Mesenchymal stem cell (in vitro differentiated cells and primary cell): Measurements from ENCODE around the gene BMPR1B.
"Not testable (repeated sequence)": the region's sequence is repeated elsewhere in the genome, so short reads cannot be mapped to it uniquely, and the experiment has no call there.

Experiments
- DNase-seq: peaks from one replicate; pipeline ENCODE4 v3.0.0-alpha.2; 2013
- H2AFZ ChIP-seq: one replicate; pipeline ENCODE4 v1.6.1; 2013; ENCODE audit warnings: low read depth, mild to moderate bottlenecking, control low read depth, inconsistent platforms, low read length, moderate library complexity
- H2AK5ac ChIP-seq: 2 replicates; pipeline ENCODE4 v1.6.1; 2013; ENCODE audit warnings: low read length, moderate library complexity, mild to moderate bottlenecking, inconsistent platforms; ENCODE audit not compliant: severe bottlenecking
- H2BK120ac ChIP-seq: one replicate; pipeline ENCODE4 v1.6.1; 2013; ENCODE audit warnings: low read depth, mild to moderate bottlenecking, inconsistent platforms, low read length, moderate library complexity
- H2BK12ac ChIP-seq, 2 experiments: one replicate each; pipeline ENCODE4 v1.6.1; 2013; ENCODE audit warnings: inconsistent platforms in 2 of 2, low read length in 2 of 2, mild to moderate bottlenecking in 2 of 2, moderate library complexity in 2 of 2, control low read depth in 1 of 2
- H2BK15ac ChIP-seq: one replicate; pipeline ENCODE4 v1.6.1; 2013; ENCODE audit warnings: mild to moderate bottlenecking, low read depth, inconsistent platforms; ENCODE audit not compliant: poor library complexity, severe bottlenecking
- H2BK5ac ChIP-seq: 2 replicates; pipeline ENCODE4 v1.6.1; 2013; ENCODE audit warnings: low read depth, mild to moderate bottlenecking, low read length, control low read depth, inconsistent platforms; ENCODE audit not compliant: poor library complexity, severe bottlenecking
- H3K14ac ChIP-seq, 2 experiments: one replicate each; pipeline ENCODE4 v1.6.1; 2013; ENCODE audit warnings: inconsistent platforms in 2 of 2, low read length in 2 of 2, control low read depth in 1 of 2, mild to moderate bottlenecking in 1 of 2, moderate library complexity in 1 of 2
- H3K18ac ChIP-seq, 2 experiments: one replicate each; pipeline ENCODE4 v1.6.1; 2013; ENCODE audit warnings: inconsistent platforms in 2 of 2, low read length in 2 of 2, control low read depth in 1 of 2, low read depth in 1 of 2, mild to moderate bottlenecking in 1 of 2
- H3K23ac ChIP-seq, 2 experiments: one replicate each; pipeline ENCODE4 v1.6.1; 2013; ENCODE audit warnings: inconsistent platforms in 2 of 2, low read length in 2 of 2, mild to moderate bottlenecking in 2 of 2, moderate library complexity in 2 of 2, control low read depth in 1 of 2
- H3K27ac ChIP-seq: 2 replicates; pipeline ENCODE4 v1.5.1; 2013; ENCODE audit warnings: mild to moderate bottlenecking, moderate library complexity, low read length, control low read depth, inconsistent platforms; ENCODE audit not compliant: poor library complexity, severe bottlenecking
- H3K27me3 ChIP-seq, 2 experiments: 2 replicates each; pipeline versions ENCODE4 v1.6.1 to v1.7.0; 2013; ENCODE audit warnings: low read length in 2 of 2, mild to moderate bottlenecking in 2 of 2, moderate library complexity in 2 of 2, control low read depth in 1 of 2, inconsistent platforms in 1 of 2; ENCODE audit not compliant: control insufficient read depth in 1 of 2, insufficient read depth in 1 of 2
- H3K36me3 ChIP-seq, 2 experiments: 2 replicates each; pipeline versions ENCODE4 v1.6.1 to v1.7.0; 2013; ENCODE audit warnings: low read length in 2 of 2, control low read depth in 1 of 2, inconsistent platforms in 1 of 2, low read depth in 1 of 2, mild to moderate bottlenecking in 1 of 2; ENCODE audit not compliant: insufficient read depth in 2 of 2, control insufficient read depth in 1 of 2
- H3K4ac ChIP-seq, 2 experiments: one replicate each; pipeline ENCODE4 v1.6.1; 2013; ENCODE audit warnings: inconsistent platforms in 2 of 2, low read length in 2 of 2, mild to moderate bottlenecking in 2 of 2, moderate library complexity in 2 of 2, control low read depth in 1 of 2, low read depth in 1 of 2
- H3K4me1 ChIP-seq: 2 replicates; pipeline ENCODE4 v1.6.1; 2013; ENCODE audit warnings: low read depth, low read length, control low read depth; ENCODE audit not compliant: control insufficient read depth, insufficient read depth
- H3K4me2 ChIP-seq: 2 replicates; pipeline ENCODE4 v1.6.1; 2013; ENCODE audit warnings: low read length, mild to moderate bottlenecking, inconsistent platforms; ENCODE audit not compliant: poor library complexity, severe bottlenecking
- H3K4me3 ChIP-seq, 2 experiments: 2 replicates each; pipeline versions ENCODE4 v1.5.1 to v1.7.0; 2013; ENCODE audit warnings: low read length in 2 of 2, mild to moderate bottlenecking in 2 of 2, control low read depth in 1 of 2, low read depth in 1 of 2; ENCODE audit not compliant: insufficient read depth in 1 of 2
- H3K79me1 ChIP-seq: replicated peaks from 2 replicates; pipeline ENCODE4 v1.6.1; 2013; ENCODE audit warnings: mild to moderate bottlenecking, control low read depth, low read length, inconsistent platforms; ENCODE audit not compliant: poor library complexity, severe bottlenecking
- H3K9ac ChIP-seq: 2 replicates; pipeline ENCODE4 v1.7.0; 2013; ENCODE audit warnings: mild to moderate bottlenecking, low read length, moderate library complexity
- H3K9me3 ChIP-seq: 2 replicates; pipeline ENCODE4 v1.7.0; 2013; ENCODE audit warnings: mild to moderate bottlenecking, low read length; ENCODE audit not compliant: control insufficient read depth
- H4K8ac ChIP-seq: one replicate; pipeline ENCODE4 v1.6.1; 2013; ENCODE audit warnings: inconsistent platforms, mild to moderate bottlenecking, low read length, moderate library complexity
- H4K91ac ChIP-seq: one replicate; pipeline ENCODE4 v1.6.1; 2013; ENCODE audit warnings: mild to moderate bottlenecking, low read length, inconsistent platforms
- WGBS: methylation state at CpG from one replicate; pipeline ENCODE4 v1.1.7; 2013; ENCODE audit warnings: mixed read lengths; 5-methylcytosine and 5-hydroxymethylcytosine counted together

The BMPR1B gene

DNA sequence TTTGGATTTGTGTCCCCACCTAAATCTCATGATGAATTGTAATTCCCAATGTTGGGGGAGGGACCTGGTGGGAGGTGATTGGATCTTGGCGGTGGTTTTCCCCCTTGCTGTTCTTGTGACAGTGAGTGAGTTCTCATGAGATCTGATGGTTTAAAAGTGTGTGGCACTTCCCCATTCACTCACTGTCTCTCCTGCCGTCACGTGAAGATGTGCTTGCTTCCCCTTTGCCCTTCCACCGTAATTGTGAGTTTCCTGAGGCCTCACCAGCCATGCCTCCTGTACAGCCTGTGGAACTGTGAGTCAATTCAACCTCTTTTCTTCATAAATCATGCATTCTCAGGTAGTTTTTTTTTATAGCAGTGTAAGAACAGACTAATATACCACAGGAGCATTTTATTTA lies 304.0 kb downstream of the BMPR1B start:
- H3K4me1 ChIP-seq, H3K9ac ChIP-seq, H4K91ac ChIP-seq, H3K79me1 ChIP-seq, H2BK12ac ChIP-seq, H2AFZ ChIP-seq, H3K4me2 ChIP-seq, H3K27me3 ChIP-seq, H3K4ac ChIP-seq, H3K23ac ChIP-seq, H3K36me3 ChIP-seq, H3K9me3 ChIP-seq, H3K27ac ChIP-seq, H3K4me3 ChIP-seq, H3K14ac ChIP-seq, H2BK120ac ChIP-seq, H2AK5ac ChIP-seq, H2BK5ac ChIP-seq: not testable (repeated sequence)
- H2BK15ac ChIP-seq = peak overlapping the region; percentile 48
- peak overlapping the region in 1 of 2 experiments; percentile 62 for H3K18ac ChIP-seq
- DNase-seq = peak; percentile 4
- H4K8ac ChIP-seq = peak overlapping the region; percentile 7
- 7% methylated on average over 3 of the region's 4 CpGs for WGBS

DNA sequence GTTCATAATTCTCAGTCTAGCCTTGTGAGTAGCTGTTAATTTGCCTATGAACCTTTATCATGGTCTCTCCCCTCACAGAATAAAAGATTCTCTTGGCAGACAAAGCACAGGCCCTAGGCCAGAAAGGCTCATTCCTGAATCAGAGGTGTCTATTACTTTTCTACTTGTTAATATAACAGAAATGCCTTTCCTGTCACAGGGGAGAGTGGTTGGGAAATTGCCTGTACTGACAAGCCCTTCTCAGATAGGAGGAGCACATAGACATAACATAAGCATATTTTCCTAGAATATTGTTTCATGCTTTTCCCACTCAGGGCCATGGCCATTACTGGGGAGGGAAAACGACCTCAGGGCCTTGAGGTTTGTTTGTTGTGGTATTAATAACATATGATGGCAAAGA lies 308.3 kb downstream of the BMPR1B start:
- H3K23ac ChIP-seq = no peak overlapping the region
- no peak overlapping the region for H4K91ac ChIP-seq
- WGBS = 47% methylated on average over 1 of the region's 1 CpG
- H3K18ac ChIP-seq = no peak overlapping the region
- H4K8ac ChIP-seq = no peak overlapping the region
- H2BK120ac ChIP-seq = no peak overlapping the region
- no peak overlapping the region for H3K4me2 ChIP-seq
- H3K4me3 ChIP-seq = no peak overlapping the region
- DNase-seq = no peak
- no peak overlapping the region for H3K4ac ChIP-seq
- no peak overlapping the region for H3K14ac ChIP-seq
- no peaks in the 10 kb centered on the region for H3K36me3 ChIP-seq
- no peak overlapping the region for H3K9ac ChIP-seq
- H2BK15ac ChIP-seq = no peak overlapping the region
- H3K9me3 ChIP-seq = no peaks in the 10 kb centered on the region
- no peaks in the 10 kb centered on the region for H3K4me1 ChIP-seq
- no peaks in the 10 kb centered on the region for H3K79me1 ChIP-seq
- no peak overlapping the region for H3K27ac ChIP-seq
- H3K27me3 ChIP-seq = no peaks in the 10 kb centered on the region
- H2AFZ ChIP-seq = no peak overlapping the region
- no peak overlapping the region for H2AK5ac ChIP-seq
- H2BK5ac ChIP-seq = no peak overlapping the region
- H2BK12ac ChIP-seq = no peak overlapping the region

DNA sequence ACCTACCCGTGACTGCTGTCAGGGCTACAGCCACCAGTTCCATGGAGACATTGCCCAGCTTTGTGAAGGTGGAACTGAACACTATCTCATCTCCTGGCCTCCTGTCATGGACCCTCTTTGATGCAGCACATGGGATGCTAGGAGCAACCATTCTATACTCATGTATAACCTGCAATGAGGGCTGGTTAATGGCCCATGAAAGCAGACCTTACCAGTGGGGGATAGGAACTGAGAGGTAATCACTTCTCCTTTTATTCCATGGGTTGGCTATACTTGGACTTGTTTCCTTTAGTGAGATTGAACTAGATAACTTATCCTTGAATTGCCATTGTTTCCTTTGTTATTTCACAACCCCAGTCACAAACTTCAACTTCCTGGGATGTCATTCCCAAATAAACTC lies 310.6 kb downstream of the BMPR1B start:
- Histone ChIP-seq H2AK5ac (no peak overlapping the region), H3K4me2 (no peak overlapping the region), H3K27ac (no peak overlapping the region), H3K9me3 (no peaks in the 10 kb centered on the region), H3K18ac (no peak overlapping the region), H2BK120ac (no peak overlapping the region), H3K4ac (no peak overlapping the region), H3K4me1 (no peaks in the 10 kb centered on the region), H3K9ac (no peak overlapping the region), H3K36me3 (no peaks in the 10 kb centered on the region), H2AFZ (no peak overlapping the region), H3K14ac (no peak overlapping the region), H4K91ac (no peak overlapping the region), H4K8ac (no peak overlapping the region), H3K27me3 (no peaks in the 10 kb centered on the region), H2BK15ac (no peak overlapping the region), H3K23ac (no peak overlapping the region), H2BK5ac (no peak overlapping the region), H2BK12ac (no peak overlapping the region), H3K4me3 (no peak overlapping the region), H3K79me1 (no peaks in the 10 kb centered on the region)
- 90% methylated on average over 1 of the region's 1 CpG for WGBS
- no peak for DNase-seq

DNA sequence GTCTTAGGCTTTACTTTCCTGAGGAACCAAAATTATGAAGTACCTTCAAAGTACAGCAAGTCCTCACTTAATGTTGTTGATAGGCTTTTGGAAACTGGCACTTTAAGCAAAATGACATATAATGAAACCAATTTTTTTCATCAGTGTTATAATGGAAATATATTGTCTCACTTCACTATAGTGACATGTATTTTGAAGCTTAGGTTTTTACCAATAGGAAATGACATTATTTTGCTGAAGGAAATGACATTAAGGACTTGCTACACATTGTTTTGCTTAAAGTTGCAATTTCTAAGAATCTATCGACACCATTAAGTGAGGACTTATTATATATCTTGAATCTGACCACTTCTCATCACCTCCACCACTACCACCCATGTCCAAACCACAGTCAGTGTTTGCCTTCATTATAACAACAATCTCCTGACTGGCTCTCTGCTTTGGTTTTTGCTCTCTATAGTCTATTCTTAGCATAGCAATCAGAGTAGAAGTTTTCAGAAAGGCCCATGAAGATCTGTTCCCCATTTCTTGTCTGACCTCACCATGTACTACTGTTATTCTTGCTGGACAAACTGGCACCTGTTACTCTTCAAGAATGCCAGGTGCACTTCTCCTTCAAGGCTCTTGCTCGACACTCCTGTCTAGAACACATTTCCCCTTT lies 311.2 kb downstream of the BMPR1B start:
- Histone ChIP-seq H3K14ac (no peak overlapping the region), H2BK15ac (no peak overlapping the region), H3K9ac (no peak overlapping the region), H3K23ac (no peak overlapping the region), H3K4ac (no peak overlapping the region), H3K27me3 (no peaks in the 10 kb centered on the region), H3K9me3 (no peaks in the 10 kb centered on the region), H2BK120ac (no peak overlapping the region), H3K27ac (no peak overlapping the region), H3K79me1 (no peaks in the 10 kb centered on the region), H3K4me3 (no peak overlapping the region), H2BK5ac (no peak overlapping the region), H2AK5ac (no peak overlapping the region), H3K4me1 (no peaks in the 10 kb centered on the region), H2AFZ (no peak overlapping the region), H3K4me2 (no peak overlapping the region), H2BK12ac (no peak overlapping the region), H3K36me3 (no peaks in the 10 kb centered on the region), H4K91ac (no peak overlapping the region), H4K8ac (no peak overlapping the region), H3K18ac (no peak overlapping the region)
- 90% methylated on average over 2 of the region's 2 CpGs for WGBS
- DNase-seq = no peak
